HG02763 (cell line): Measurements from ENCODE around the gene PNMA8C.
"Not testable (repeated sequence)": the region's sequence is repeated elsewhere in the genome, so short reads cannot be mapped to it uniquely, and the experiment has no call there.

Experiments used
- ATAC-seq: cut with Tn5 transposase; IDR thresholded peaks from one replicate; pipeline ENCODE4 v1.9.1; 2021; ENCODE audit warnings: mild to moderate bottlenecking, moderate library complexity; ENCODE audit not compliant: unreplicated experiment

Gene PNMA8C

GRCh38 chr19:46391296-46392251 lies 37.2 kb downstream of the PNMA8C start:
- ATAC-seq, result no peak

GRCh38 chr19:46390866-46391265 lies 37.9 kb downstream of the PNMA8C start:
- ATAC-seq, result no peak

- no peak for ATAC-seq
These were observed 38.4 kb downstream of the PNMA8C start for GRCh38 chr19:46390121-46390858.

DNA sequence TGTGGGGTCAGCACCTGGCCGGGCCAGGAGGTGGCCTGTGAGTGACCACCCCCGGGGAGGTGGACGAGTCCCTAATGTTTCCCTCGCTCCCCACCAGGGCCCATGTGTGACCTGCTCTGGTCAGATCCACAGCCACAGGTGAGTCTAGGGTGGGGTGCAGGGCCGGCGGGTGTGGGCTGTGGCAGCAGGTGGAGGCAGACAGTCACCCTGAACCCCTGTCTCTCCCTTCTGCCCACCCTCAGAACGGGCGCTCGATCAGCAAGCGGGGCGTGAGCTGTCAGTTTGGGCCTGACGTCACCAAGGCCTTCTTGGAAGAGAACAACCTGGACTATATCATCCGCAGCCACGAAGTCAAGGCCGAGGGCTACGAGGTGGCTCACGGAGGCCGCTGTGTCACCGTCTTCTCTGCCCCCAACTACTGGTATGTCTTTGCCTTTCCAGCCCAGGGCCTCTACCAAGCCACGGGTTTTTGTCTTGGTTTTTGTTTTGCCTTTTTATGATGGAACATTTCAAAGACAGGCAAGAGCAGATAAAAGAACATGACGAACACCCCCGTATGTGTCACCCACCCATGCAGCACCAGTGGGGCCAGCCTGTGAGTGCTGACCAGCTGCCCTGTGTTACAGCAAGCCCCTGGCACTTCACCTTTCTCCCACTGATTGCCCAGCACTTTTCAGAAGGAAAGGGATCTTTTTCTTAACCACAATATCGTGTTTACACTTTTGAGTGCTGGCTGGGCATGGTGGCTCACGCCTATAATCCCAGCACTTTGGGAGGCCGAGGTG lies 40.2 kb downstream of the PNMA8C start:
- no peak for ATAC-seq

DNA sequence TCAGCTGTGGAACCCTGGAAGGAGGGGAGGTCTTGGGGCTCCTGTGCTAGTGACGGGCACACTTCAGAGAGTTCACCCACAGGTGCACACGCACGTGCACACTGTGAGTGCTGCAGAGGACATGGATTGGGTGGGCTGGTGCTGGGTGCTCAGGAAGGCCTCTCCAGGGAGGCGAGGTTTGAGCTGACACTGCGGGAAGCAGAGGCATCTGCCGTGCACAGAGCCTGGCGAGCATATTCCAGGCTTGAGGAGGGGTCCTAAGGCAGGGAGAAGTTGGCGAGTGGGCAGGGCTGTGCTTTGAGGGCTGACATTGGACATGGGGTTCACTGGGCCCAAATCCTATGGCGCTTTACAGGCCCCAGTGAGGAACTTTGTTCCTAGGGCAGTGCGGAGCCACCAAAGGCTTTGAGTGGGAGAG lies 41.0 kb downstream of the PNMA8C start:
- ATAC-seq, result no peak

DNA sequence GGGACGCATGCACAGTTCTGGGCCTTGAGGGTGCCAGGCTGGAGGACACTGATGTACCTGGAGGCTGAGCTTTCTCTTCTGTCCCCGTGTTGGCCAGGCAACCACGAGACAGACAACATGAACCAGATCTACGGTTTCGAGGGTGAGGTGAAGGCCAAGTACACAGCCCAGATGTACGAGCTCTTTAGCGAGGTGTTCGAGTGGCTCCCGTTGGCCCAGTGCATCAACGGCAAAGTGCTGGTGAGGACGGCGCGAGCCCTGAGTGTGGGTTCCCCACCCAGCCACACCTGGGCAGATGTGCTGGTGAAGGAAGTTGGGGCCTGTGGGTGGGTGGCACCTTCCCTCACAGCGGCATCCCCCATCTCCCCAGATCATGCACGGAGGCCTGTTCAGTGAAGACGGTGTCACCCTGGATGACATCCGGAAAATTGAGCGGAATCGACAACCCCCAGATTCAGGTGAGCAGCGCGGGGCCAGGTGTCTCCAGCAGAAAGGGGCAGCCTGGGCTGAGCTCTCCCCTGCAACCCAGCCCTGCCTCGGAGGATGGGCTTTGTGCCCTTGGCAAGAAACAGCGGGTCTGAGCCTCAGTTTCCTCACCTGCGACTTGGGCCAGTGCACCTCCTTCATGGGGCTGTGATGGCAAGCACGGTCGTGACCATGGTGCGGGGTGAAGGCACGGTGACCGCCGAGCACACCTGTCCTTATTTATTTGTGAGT lies 41.6 kb downstream of the PNMA8C start:
- ATAC-seq, result no peak

GRCh38 chr19:46386151-46386550 lies 42.6 kb downstream of the PNMA8C start:
- no peak for ATAC-seq

GRCh38 chr19:46385636-46386035 lies 43.1 kb downstream of the PNMA8C start:
- no peak for ATAC-seq

- no peak for ATAC-seq
These were observed 44.3 kb downstream of the PNMA8C start for GRCh38 chr19:46384396-46384795.

DNA sequence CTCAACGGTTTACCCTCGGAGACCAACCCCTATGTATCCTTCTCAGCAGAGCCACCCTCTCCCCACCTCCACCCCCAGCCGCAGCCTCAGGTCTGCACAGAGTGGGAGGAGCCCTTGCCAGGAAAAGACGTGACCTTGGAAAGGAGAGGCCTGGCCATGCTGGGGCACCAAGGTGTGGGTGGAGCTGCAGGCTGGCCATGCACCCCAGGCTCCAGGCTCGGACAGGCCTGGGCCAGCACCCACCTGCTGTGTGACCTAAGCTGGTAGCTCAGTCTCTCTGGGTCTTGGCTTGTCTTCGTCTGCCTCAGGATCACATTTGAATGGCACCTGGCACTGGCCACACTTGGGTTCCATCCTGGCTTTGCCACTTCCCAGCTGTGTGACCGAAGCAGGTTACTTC lies 44.9 kb downstream of the PNMA8C start:
- ATAC-seq, result no peak

DNA sequence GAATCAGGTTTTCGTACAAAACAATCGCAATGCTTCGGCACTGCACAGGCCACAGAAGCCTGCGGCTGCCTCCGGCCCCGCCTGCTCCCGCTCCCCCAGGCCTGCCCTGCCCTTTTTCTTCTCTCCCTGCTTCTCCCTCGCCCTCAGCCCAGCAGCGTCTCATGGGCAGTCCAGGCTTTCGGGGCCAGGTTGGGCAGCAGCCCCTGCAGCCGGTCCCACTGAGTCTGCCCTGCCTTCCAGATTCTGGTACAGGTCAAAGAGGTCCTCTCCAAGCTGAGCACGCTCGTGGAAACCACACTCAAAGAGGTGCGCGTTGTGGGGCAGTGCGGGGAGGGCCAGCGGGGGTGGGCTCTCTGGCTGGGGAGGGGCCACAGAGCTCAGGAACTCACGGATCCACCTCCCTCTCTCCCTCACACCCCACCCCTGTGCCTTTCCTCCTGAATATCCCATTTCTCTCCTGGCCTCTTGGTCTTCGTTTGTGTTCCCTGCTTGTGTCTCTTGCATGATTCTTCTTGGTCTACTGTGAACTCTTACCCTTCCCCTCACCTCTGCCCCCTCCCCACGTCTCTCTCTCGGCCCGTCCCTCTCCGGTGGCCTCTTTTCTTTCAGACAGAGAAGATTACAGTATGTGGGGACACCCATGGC lies 45.4 kb downstream of the PNMA8C start:
- ATAC-seq, result no peak

DNA sequence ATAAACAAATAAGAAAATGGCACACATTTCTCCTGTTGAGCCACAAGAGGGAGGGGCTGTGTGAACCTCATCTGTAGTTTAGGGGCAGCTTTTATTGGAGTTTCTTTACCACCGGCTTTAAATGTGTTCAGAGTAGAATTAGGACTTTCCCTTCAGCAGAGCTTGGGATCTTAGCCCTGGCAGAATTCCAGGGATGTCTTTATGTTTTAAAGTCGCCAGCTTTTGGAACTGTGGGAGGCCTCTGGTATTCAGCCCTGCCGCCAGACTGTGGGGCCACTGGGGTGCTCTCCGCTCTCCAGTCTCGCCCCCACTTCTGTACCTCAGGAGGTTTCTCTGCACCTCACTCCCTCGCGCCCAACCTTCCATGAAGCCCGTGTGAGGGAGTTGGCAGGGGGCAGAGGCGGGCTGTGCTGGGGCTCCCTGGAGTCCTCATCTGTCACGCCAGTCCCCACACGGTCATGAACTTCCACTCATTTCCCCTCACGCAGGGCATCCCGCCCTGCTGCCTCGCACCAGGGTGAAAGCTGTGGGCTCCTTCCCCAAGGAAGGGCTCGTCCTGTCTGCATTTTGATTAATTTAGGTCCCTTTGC lies 46.9 kb downstream of the PNMA8C start:
- no peak for ATAC-seq

- no peak for ATAC-seq
These were observed 47.4 kb downstream of the PNMA8C start for GRCh38 chr19:46381346-46381745.

DNA sequence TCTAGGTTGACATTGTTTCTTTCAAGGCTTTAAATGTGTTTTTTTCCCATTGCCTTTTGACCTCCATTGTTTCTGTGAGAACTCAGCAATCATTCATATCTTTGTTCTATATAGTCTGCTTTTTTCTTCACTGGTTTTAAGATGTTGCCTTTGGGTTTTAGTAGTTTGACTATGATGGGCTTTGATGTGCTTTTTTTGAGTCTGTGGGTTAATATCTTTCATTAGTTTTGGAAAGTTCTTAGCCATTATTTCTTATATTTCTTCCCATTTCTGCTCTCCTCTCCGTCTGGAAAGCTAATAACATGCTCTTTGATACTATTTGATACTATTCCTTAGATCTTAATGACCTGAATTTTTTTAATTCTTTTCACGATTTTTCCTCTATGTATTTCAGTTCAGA lies 48.0 kb downstream of the PNMA8C start:
- no peak for ATAC-seq

- ATAC-seq, result no peak
These were observed 50.5 kb downstream of the PNMA8C start for GRCh38 chr19:46378268-46378667.

DNA sequence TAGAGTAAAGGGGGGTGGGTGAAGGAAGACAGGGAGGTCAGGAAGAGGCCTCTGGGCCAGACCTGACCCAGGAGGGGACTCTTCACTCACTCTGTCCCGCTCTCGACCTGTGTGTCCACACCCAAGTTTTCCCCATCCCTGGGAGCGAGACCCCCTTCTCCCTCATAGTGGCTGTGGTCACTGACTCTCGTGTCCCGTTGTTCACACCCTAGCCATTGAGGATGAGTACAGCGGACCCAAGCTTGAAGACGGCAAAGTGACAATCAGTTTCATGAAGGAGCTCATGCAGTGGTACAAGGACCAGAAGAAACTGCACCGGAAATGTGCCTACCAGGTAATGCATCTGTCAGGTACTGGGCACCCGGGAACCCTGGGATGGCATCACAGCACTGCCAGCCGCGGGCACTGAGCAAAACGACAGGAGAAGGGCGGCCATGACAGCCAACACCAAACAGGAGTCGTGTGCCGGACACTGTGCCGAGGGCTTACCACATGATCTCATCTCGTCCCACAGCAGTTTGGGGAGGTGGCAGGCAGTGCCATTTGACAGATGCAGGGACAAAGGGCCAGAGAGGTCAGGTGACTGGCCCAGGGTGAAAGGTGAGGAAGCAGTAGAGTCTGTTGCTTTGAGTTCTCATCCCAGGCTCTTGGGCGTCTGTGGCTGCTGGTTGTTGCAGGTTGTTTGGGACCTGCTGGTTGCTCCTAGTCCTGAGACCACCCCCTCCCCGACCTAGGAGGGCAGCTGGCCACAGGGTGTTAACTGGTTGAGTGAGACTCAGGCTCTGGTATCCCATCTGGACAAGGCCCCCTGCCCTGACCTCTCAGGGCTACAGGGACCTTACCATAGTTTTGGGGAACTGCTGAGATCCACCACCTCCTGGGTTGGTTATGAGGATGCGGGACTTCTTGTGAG lies 52.2 kb downstream of the PNMA8C start:
- ATAC-seq, result no peak

GRCh38 chr19:46375476-46376067 lies 53.2 kb downstream of the PNMA8C start:
- ATAC-seq, result not testable (repeated sequence)
